BLaER1 treated with 17β-estradiol and CSF1 and Interleukin-3, amounts not matched to agents 10 nM and 100 nM (cell line): ENCODE data around the gene ITPR1.

ENCODE experiments used
- H3K27ac ChIP-seq, 11 experiments: shearing (Covaris generic); formaldehyde crosslinking; 2 replicates each; pipeline ENCODE4 v1.8.1; 2022
- H3K27me3 ChIP-seq, 11 experiments: shearing (Covaris generic); formaldehyde crosslinking; 2 replicates each; pipeline ENCODE4 v1.8.1; 2022
- H3K36me3 ChIP-seq, 11 experiments: shearing (Covaris generic); formaldehyde crosslinking; 2 replicates each; pipeline ENCODE4 v1.8.1; 2022
- H3K4me1 ChIP-seq, 10 experiments: shearing (Covaris generic); formaldehyde crosslinking; 2 replicates each; pipeline ENCODE4 v1.8.1; 2022
- H3K4me2 ChIP-seq, 11 experiments: shearing (Covaris generic); formaldehyde crosslinking; 2 replicates each; pipeline ENCODE4 v1.8.1; 2022
- H3K4me3 ChIP-seq, 10 experiments: shearing (Covaris generic); formaldehyde crosslinking; 2 replicates each; pipeline ENCODE4 v1.8.1; 2022
- H3K9ac ChIP-seq, 11 experiments: shearing (Covaris generic); formaldehyde crosslinking; 2 replicates each; pipeline ENCODE4 v1.8.1; 2022
- H3K9me3 ChIP-seq, 11 experiments: shearing (Covaris generic); formaldehyde crosslinking; replicated peaks in 1 of 11; 2 replicates each; pipeline ENCODE4 v1.8.1; 2022
- H4K20me1 ChIP-seq, 11 experiments: shearing (Covaris generic); formaldehyde crosslinking; 2 replicates each; pipeline ENCODE4 v1.8.1; 2022
- Cebpa-rat ChIP-seq, 11 experiments: shearing (Covaris generic); IDR thresholded peaks; 2 replicates each; pipeline ENCODE4 v1.8.1; 2022

Gene ITPR1

GRCh38 chr3:4859788-4860187 is 366.6 kb downstream of the ITPR1 start:
- no peak overlapping the region for H3K27ac ChIP-seq
- H4K20me1 ChIP-seq = no peaks in the 10 kb centered on the region
- TF ChIP-seq Cebpa-rat (IDR thresholded peaks at IDR 0.05) = no peak
- H3K4me3 ChIP-seq = no peak overlapping the region
- H3K9me3 ChIP-seq = peaks cover 17 to 32% (median 23%) of the 10 kb centered on the region in 11 experiments
- H3K9ac ChIP-seq = no peak overlapping the region
- H3K36me3 ChIP-seq = no peaks in the 10 kb centered on the region; a peak in 1 of 22 replicates
- H3K4me1 ChIP-seq = peaks cover 18 to 26% (median 24%) of the 10 kb centered on the region in 10 experiments; a peak in 19 of 20 replicates
- no peaks in the 10 kb centered on the region for H3K27me3 ChIP-seq
- no peak overlapping the region for H3K4me2 ChIP-seq

- Histone ChIP-seq H3K9me3 (peaks cover 17 to 32% (median 23%) of the 10 kb centered on the region in 11 experiments), H3K36me3 (no peaks in the 10 kb centered on the region; a peak in 1 of 22 replicates), H3K4me3 (no peak overlapping the region), H3K27ac (no peak overlapping the region), H3K27me3 (no peaks in the 10 kb centered on the region), H3K4me2 (no peak overlapping the region), H4K20me1 (no peaks in the 10 kb centered on the region), H3K9ac (no peak overlapping the region), H3K4me1 (peaks cover 6 to 16% (median 12%) of the 10 kb centered on the region in 10 experiments)
- TF ChIP-seq Cebpa-rat (IDR thresholded peaks at IDR 0.05) = 0 out of 22 replicates have a peak, but pooled peaks of 1 of the 11 experiments have one; percentile 24
Measured at GRCh38 chr3:4862973-4863372, 369.8 kb downstream of the ITPR1 start.

- Histone ChIP-seq H3K4me1 (peaks cover 17 to 27% (median 24%) of the 10 kb centered on the region in 10 experiments), H3K9me3 (peaks cover 17 to 31% (median 22%) of the 10 kb centered on the region in 11 experiments), H3K4me2 (no peak overlapping the region), H3K27me3 (no peaks in the 10 kb centered on the region), H3K36me3 (no peaks in the 10 kb centered on the region; a peak in 1 of 22 replicates), H3K27ac (no peak overlapping the region), H3K4me3 (no peak overlapping the region), H3K9ac (no peak overlapping the region), H4K20me1 (no peaks in the 10 kb centered on the region)
- TF ChIP-seq Cebpa-rat (IDR thresholded peaks at IDR 0.05) = 0 out of 22 replicates have a peak, but pooled peaks of 1 of the 11 experiments have one; percentile 13
Measured at GRCh38 chr3:4864503-4864902, 371.4 kb downstream of the ITPR1 start.

- Histone ChIP-seq H3K9me3 (peaks cover 13 to 21% (median 14%) of the 10 kb centered on the region in 11 experiments), H3K9ac (no peak overlapping the region), H3K27me3 (no peaks in the 10 kb centered on the region), H3K4me2 (no peak overlapping the region; a peak in 1 of 22 replicates), H3K36me3 (no peaks in the 10 kb centered on the region; a peak in 1 of 22 replicates), H3K27ac (no peak overlapping the region), H4K20me1 (no peaks in the 10 kb centered on the region), H3K4me3 (no peak overlapping the region), H3K4me1 (peaks cover 17 to 38% (median 24%) of the 10 kb centered on the region in 10 experiments)
- TF ChIP-seq Cebpa-rat (IDR thresholded peaks at IDR 0.05) = no peak
Measured at GRCh38 chr3:4865714-4866113, 372.6 kb downstream of the ITPR1 start.

- H3K36me3 ChIP-seq = no peaks in the 10 kb centered on the region
- H3K4me1 ChIP-seq = peaks cover 17 to 40% (median 24%) of the 10 kb centered on the region in 10 experiments
- TF ChIP-seq Cebpa-rat (IDR thresholded peaks at IDR 0.05) = no peak
- peak overlapping the region in 9 of 11 experiments; percentile 81 to 95 (median 85); a peak in 10 of 22 replicates for H3K4me2 ChIP-seq
- H4K20me1 ChIP-seq = no peaks in the 10 kb centered on the region
- H3K27ac ChIP-seq = peak overlapping the region in 1 of 11 experiments; percentile 95; a peak in 2 of 22 replicates
- H3K9me3 ChIP-seq = peaks cover 1 to 10% (median 3%) of the 10 kb centered on the region in 11 experiments
- no peak overlapping the region; a peak in 1 of 22 replicates for H3K9ac ChIP-seq
- H3K27me3 ChIP-seq = no peaks in the 10 kb centered on the region
- H3K4me3 ChIP-seq = no peak overlapping the region
Measured at GRCh38 chr3:4866866-4867265, 373.7 kb downstream of the ITPR1 start.

- Histone ChIP-seq H3K4me3 (no peak overlapping the region), H3K4me2 (no peak overlapping the region), H3K4me1 (no peaks in the 10 kb centered on the region), H3K9ac (no peak overlapping the region), H4K20me1 (no peaks in the 10 kb centered on the region), H3K27me3 (no peaks in the 10 kb centered on the region), H3K36me3 (no peaks in the 10 kb centered on the region), H3K9me3 (0 out of 22 replicates have a peak, but pooled peaks cover 0 to under 1% (median 0%) of the 10 kb centered on the region in 11 experiments), H3K27ac (no peak overlapping the region)
- no peak for TF ChIP-seq Cebpa-rat (IDR thresholded peaks at IDR 0.05)
Measured at GRCh38 chr3:4877173-4877787, 384.1 kb downstream of the ITPR1 start.

- TF ChIP-seq Cebpa-rat (IDR thresholded peaks at IDR 0.05) = no peak
- Histone ChIP-seq H3K27me3 (no peaks in the 10 kb centered on the region), H3K27ac (no peak overlapping the region)
Measured at GRCh38 chr3:4880850-4881249, 387.7 kb downstream of the ITPR1 start.

GRCh38 chr3:4882548-4882947 is 389.4 kb downstream of the ITPR1 start:
- Histone ChIP-seq H3K4me1 (no peaks in the 10 kb centered on the region), H3K9ac (no peak overlapping the region), H3K4me3 (no peak overlapping the region), H3K27ac (no peak overlapping the region), H4K20me1 (no peaks in the 10 kb centered on the region), H3K9me3 (peaks cover 0 to 6% (median 0%) of the 10 kb centered on the region in 11 experiments; a peak in 1 of 22 replicates), H3K27me3 (no peaks in the 10 kb centered on the region), H3K4me2 (no peak overlapping the region), H3K36me3 (no peaks in the 10 kb centered on the region)
- no peak for TF ChIP-seq Cebpa-rat (IDR thresholded peaks at IDR 0.05)

More at GRCh38 chr3:4880850-4881249, 387.7 kb downstream of the ITPR1 start:
- H3K36me3 ChIP-seq = no peaks in the 10 kb centered on the region
- H3K4me1 ChIP-seq = no peaks in the 10 kb centered on the region
- no peak overlapping the region for H3K4me3 ChIP-seq
- no peaks in the 10 kb centered on the region for H4K20me1 ChIP-seq
- H3K9me3 ChIP-seq = peaks cover 0 to 6% (median 0%) of the 10 kb centered on the region in 11 experiments; a peak in 1 of 22 replicates
- H3K4me2 ChIP-seq = no peak overlapping the region
- no peak overlapping the region for H3K9ac ChIP-seq

GRCh38 chr3:4883011-4883410 is 389.9 kb downstream of the ITPR1 start:
- Histone ChIP-seq H3K27ac (no peak overlapping the region), H3K4me2 (no peak overlapping the region)

More at GRCh38 chr3:4883011-4883410, 389.9 kb downstream of the ITPR1 start:
- no peaks in the 10 kb centered on the region for H4K20me1 ChIP-seq
- no peak for TF ChIP-seq Cebpa-rat (IDR thresholded peaks at IDR 0.05)
- H3K9me3 ChIP-seq = peaks cover 0 to 6% (median 0%) of the 10 kb centered on the region in 11 experiments; a peak in 1 of 22 replicates
- no peak overlapping the region for H3K4me3 ChIP-seq
- H3K36me3 ChIP-seq = no peaks in the 10 kb centered on the region
- no peaks in the 10 kb centered on the region for H3K4me1 ChIP-seq
- no peak overlapping the region for H3K9ac ChIP-seq
- H3K27me3 ChIP-seq = no peaks in the 10 kb centered on the region
